Keratinocyte (primary cell): ENCODE data around the gene CNTNAP1. TPM values are rescaled to one million over a fixed set of nuclear protein-coding genes. Genes with fewer than 3 reads are reported as not detected.

ENCODE experiments used
- DNase-seq: peaks from one replicate; pipeline ENCODE4 v3.0.0-alpha.2; 2011; ENCODE audit warnings: low read depth, missing footprints, low spot score
- FAIRE-seq: peaks from 2 replicates; lab custom pipeline; 2011; peaks lifted over from hg19 to GRCh38; lab: Jason Lieb, UNC
- H2AFZ ChIP-seq: 2 replicates; pipeline ENCODE4 v1.6.0; 2012; ENCODE audit warnings: low read length, control low read depth, inconsistent platforms; ENCODE audit not compliant: control insufficient read depth
- H3K27ac ChIP-seq: 2 replicates; pipeline ENCODE4 v1.5.1; 2011; ENCODE audit warnings: low read length; ENCODE audit not compliant: control insufficient read depth, insufficient read depth
- H3K27me3 ChIP-seq: 3 replicates; pipeline ENCODE4 v1.6.0; 2011; ENCODE audit warnings: low read length; ENCODE audit not compliant: control insufficient read depth, insufficient read depth; ENCODE audit errors: extremely low read depth
- H3K36me3 ChIP-seq, 2 experiments: 2 replicates in 1 of 2; 3 replicates in 1 of 2; pipeline ENCODE4 v1.5.1; 2011; ENCODE audit warnings: low read length in 2 of 2, mild to moderate bottlenecking in 1 of 2; ENCODE audit not compliant: control insufficient read depth in 2 of 2, insufficient read depth in 2 of 2; ENCODE audit errors: extremely low read depth in 1 of 2
- H3K4me1 ChIP-seq: 3 replicates; pipeline ENCODE4 v1.5.1; 2011; ENCODE audit warnings: low read length; ENCODE audit not compliant: control insufficient read depth, insufficient read depth; ENCODE audit errors: extremely low read depth
- H3K4me2 ChIP-seq: 3 replicates; pipeline ENCODE4 v1.6.0; 2011; ENCODE audit warnings: low read depth, low read length; ENCODE audit not compliant: control insufficient read depth, insufficient read depth; ENCODE audit errors: extremely low read depth
- H3K4me3 ChIP-seq, 3 experiments: fragments of 200-600 bp in 1 of 3; sonication (generic) in 1 of 3; 2 replicates in 2 of 3; 3 replicates in 1 of 3; pipeline ENCODE4 v1.5.1; 2011 to 2016; ENCODE audit warnings: low read length in 3 of 3, mild to moderate bottlenecking in 3 of 3, control low read depth in 2 of 3, inconsistent platforms in 1 of 3, low read depth in 1 of 3, mixed read lengths in 1 of 3, mixed run types in 1 of 3, moderate library complexity in 1 of 3; ENCODE audit not compliant: control insufficient read depth in 2 of 3, insufficient read depth in 2 of 3; ENCODE audit errors: extremely low read depth in 1 of 3
- H3K79me2 ChIP-seq: 2 replicates; pipeline ENCODE4 v1.6.0; 2012; ENCODE audit warnings: low read length; ENCODE audit not compliant: control insufficient read depth, insufficient read depth
- H3K9ac ChIP-seq: 3 replicates; pipeline ENCODE4 v1.6.0; 2011; ENCODE audit warnings: low read length; ENCODE audit not compliant: control insufficient read depth, insufficient read depth; ENCODE audit errors: extremely low read depth
- H3K9me1 ChIP-seq: 3 replicates; pipeline ENCODE4 v1.6.0; 2011; ENCODE audit warnings: low read length; ENCODE audit not compliant: control insufficient read depth, insufficient read depth; ENCODE audit errors: extremely low read depth
- H3K9me3 ChIP-seq: 2 replicates; pipeline ENCODE4 v1.5.1; 2012; ENCODE audit warnings: low read depth, low read length; ENCODE audit not compliant: control insufficient read depth
- H4K20me1 ChIP-seq: 3 replicates; pipeline ENCODE4 v1.6.0; 2011; ENCODE audit warnings: low read length; ENCODE audit not compliant: control insufficient read depth, insufficient read depth; ENCODE audit errors: extremely low read depth
- CTCF ChIP-seq, 3 experiments: IDR thresholded peaks in 1 of 3; conservative IDR thresholded peaks in 1 of 3; optimal IDR thresholded peaks in 1 of 3; 2 replicates in 2 of 3; 3 replicates in 1 of 3; pipeline versions ENCODE3 to v1.5.1; 2011; ENCODE audit warnings: low read length in 3 of 3, mild to moderate bottlenecking in 3 of 3, moderate library complexity in 2 of 3, control low read depth in 1 of 3, inconsistent platforms in 1 of 3; ENCODE audit not compliant: insufficient read depth in 2 of 3; ENCODE audit errors: extremely low read depth in 1 of 3
- EZH2 ChIP-seq: IDR thresholded peaks from one replicate; pipeline ENCODE4 v1.6.1; 2012; ENCODE audit warnings: inconsistent platforms, mild to moderate bottlenecking, low read length, moderate library complexity
- dilution Hi-C: fragments of 300-500 bp; cut with MboI; formaldehyde crosslinking; loops from one replicate; pipeline ENCODE4 v1.7.0; 2020; ENCODE audit warnings: low sequenced_read_pairs; ENCODE audit not compliant: extremely low pct_ligation_motif_present
- polyA plus RNA-seq, 5 experiments: library from polyadenylated mRNA; depleted of rRNA in 3 of 5; stranded (reverse) in 3 of 5; stranded (forward) in 1 of 5; unstranded in 1 of 5; fragments of >200 nt; gene quantifications; 1 replicate in 1 of 5; 2 replicates in 3 of 5; 3 replicates in 1 of 5; pipeline versions ENCODE4 v1.2.1 to v1.2.3, GENCODE V29; 2011 to 2012; ENCODE audit warnings: missing spikeins in 2 of 5, low read depth in 1 of 5, low replicate concordance in 1 of 5

CNTNAP1 gene
- polyA plus RNA-seq, 1 donor (not counting 4 experiments of a cell fraction or from before 2014, with no cell fraction given), result 0.71 TPM

GRCh38 chr17:42704490-42704836 is 22.1 kb downstream of the CNTNAP1 start:
- no peak for FAIRE-seq
- dilution Hi-C loops, result no loop called here
- TF ChIP-seq CTCF (optimal IDR thresholded peaks at IDR 0.05 in 1 of 3, IDR thresholded peaks at IDR 0.05 in 1 of 3, conservative IDR thresholded peaks at IDR 0.05 in 1 of 3; ENCODE audit: extremely low read depth in 1 of 3, insufficient read depth in 2 of 3, low read length in 3 of 3) (no peak), EZH2 (no peak)
- Histone ChIP-seq H2AFZ (no peak overlapping the region), H4K20me1 (no peaks in the 10 kb centered on the region), H3K9me1 (no peaks in the 10 kb centered on the region), H3K27me3 (no peaks in the 10 kb centered on the region), H3K9me3 (no peaks in the 10 kb centered on the region), H3K36me3 (peaks cover 29 to 49% of the 10 kb centered on the region in 2 experiments), H3K27ac (no peak overlapping the region), H3K79me2 (no peaks in the 10 kb centered on the region), H3K9ac (no peak overlapping the region), H3K4me2 (no peak overlapping the region), H3K4me1 (no peaks in the 10 kb centered on the region), H3K4me3 (no peak overlapping the region)
- DNase-seq, result no peak

GRCh38 chr17:42704837-42705494 is 22.6 kb downstream of the CNTNAP1 start:
- TF ChIP-seq EZH2 (no peak), CTCF (optimal IDR thresholded peaks at IDR 0.05 in 1 of 3, IDR thresholded peaks at IDR 0.05 in 1 of 3, conservative IDR thresholded peaks at IDR 0.05 in 1 of 3; ENCODE audit: extremely low read depth in 1 of 3, insufficient read depth in 2 of 3, low read length in 3 of 3) (no peak)
- dilution Hi-C loops, result no loop called here
- H3K27ac ChIP-seq, result no peak overlapping the region
- FAIRE-seq, result no peak
- no peaks in the 10 kb centered on the region for H4K20me1 ChIP-seq
- H3K4me2 ChIP-seq, result no peak overlapping the region
- no peak for DNase-seq
- no peaks in the 10 kb centered on the region for H3K79me2 ChIP-seq
- peaks cover 34 to 52% of the 10 kb centered on the region in 2 experiments for H3K36me3 ChIP-seq
- no peaks in the 10 kb centered on the region for H3K9me3 ChIP-seq
- no peak overlapping the region for H3K9ac ChIP-seq
- no peak overlapping the region for H3K4me3 ChIP-seq
- H3K4me1 ChIP-seq, result no peaks in the 10 kb centered on the region
- H2AFZ ChIP-seq, result no peak overlapping the region
- no peaks in the 10 kb centered on the region for H3K9me1 ChIP-seq
- H3K27me3 ChIP-seq, result no peaks in the 10 kb centered on the region
